ENCODE measurements around the gene FBXO28. TPM values are rescaled to one million over a fixed set of nuclear protein-coding genes. Genes with fewer than 3 reads are reported as not detected.

The FBXO28 gene
- total and polyA plus RNA-seq, 10 of the 15 experiments (the other 5 are each of a cell fraction or from before 2014, with no cell fraction given): 4.3 to 23.2 (median 18.4) TPM

- TF ChIP-seq PKNOX1 (IDR thresholded peaks at IDR 0.05) (peak; percentile 44; the same call in 1 of the 2 replicates), SREBF2 (IDR thresholded peaks at IDR 0.05; ENCODE audit: low read length) (no peak), EED (IDR thresholded peaks at IDR 0.05; ENCODE audit: low read depth) (peak; percentile 77), SP1 (IDR thresholded peaks at IDR 0.05; ENCODE audit: low read depth, low read length) (no peak), HDAC2 (IDR thresholded peaks at IDR 0.05) (no peak), NR2C1 (IDR thresholded peaks at IDR 0.05) (0 out of 2 replicates have a peak, but pooled peaks have one; percentile 29), TAF1 (IDR thresholded peaks at IDR 0.05; ENCODE audit: borderline replicate concordance, low read depth, low read length) (peak; percentile 100), IKZF2 (IDR thresholded peaks at IDR 0.05) (peak; percentile 33 to 63; a peak in 2 of 4 replicates), SMAD5 (IDR thresholded peaks at IDR 0.05; ENCODE audit: low read depth) (peak; percentile 96), ZBTB4 (CRISPR knock-in tag; IDR thresholded peaks at IDR 0.05) (no peak), SIX5 (IDR thresholded peaks at IDR 0.05; ENCODE audit: low read depth, low read length, severe bottlenecking) (peak; percentile 68), KLF5 (IDR thresholded peaks at IDR 0.05; ENCODE audit: partially characterized antibody) (peak; percentile 33), DPF2 (IDR thresholded peaks at IDR 0.05) (peak; percentile 54; the same call in 1 of the 2 replicates), EGR1 (IDR thresholded peaks at IDR 0.05; ENCODE audit: borderline replicate concordance in 1 of 2, low read depth in 2 of 2, low read length in 2 of 2) (peak; percentile 34 to 70; a peak in 1 of 3 replicates)
These were observed at the start of gene FBXO28 (continued) for GRCh38 chr1:224113918-224114786.
